HG03460 (cell line): ENCODE measurements around the gene UTF1.
"Not testable (repeated sequence)": the region's sequence is repeated elsewhere in the genome, so short reads cannot be mapped to it uniquely, and the experiment has no call there.

Source experiments
- ATAC-seq: cut with Tn5 transposase; IDR thresholded peaks from one replicate; pipeline ENCODE4 v1.9.1; 2021; ENCODE audit not compliant: unreplicated experiment

The UTF1 gene

GRCh38 chr10:133208466-133208865, 21.6 kb upstream of the UTF1 start:
- no peak for ATAC-seq

GRCh38 chr10:133209117-133209516, 20.9 kb upstream of the UTF1 start:
- ATAC-seq: no peak

GRCh38 chr10:133209641-133210040, 20.4 kb upstream of the UTF1 start:
- ATAC-seq: no peak

GRCh38 chr10:133210398-133211140, 19.4 kb upstream of the UTF1 start:
- ATAC-seq: no peak

GRCh38 chr10:133211141-133211830, 18.7 kb upstream of the UTF1 start:
- no peak for ATAC-seq

- no peak for ATAC-seq
Observed at GRCh38 chr10:133211959-133212852, 17.8 kb upstream of the UTF1 start.

GRCh38 chr10:133212853-133213494, 17.0 kb upstream of the UTF1 start:
- no peak for ATAC-seq

GRCh38 chr10:133213641-133214467, 16.2 kb upstream of the UTF1 start:
- ATAC-seq: no peak

GRCh38 chr10:133214468-133215410, 15.3 kb upstream of the UTF1 start:
- ATAC-seq: no peak

GRCh38 chr10:133215586-133215985, 14.4 kb upstream of the UTF1 start:
- ATAC-seq: no peak

GRCh38 chr10:133216776-133217175, 13.2 kb upstream of the UTF1 start:
- no peak for ATAC-seq

- no peak for ATAC-seq
Observed at GRCh38 chr10:133217800-133218589, 12.0 kb upstream of the UTF1 start.

GRCh38 chr10:133218891-133219290, 11.1 kb upstream of the UTF1 start:
- no peak for ATAC-seq

- ATAC-seq: no peak
Observed at GRCh38 chr10:133219782-133220181, 10.2 kb upstream of the UTF1 start.

GRCh38 chr10:133221331-133221730, 8.7 kb upstream of the UTF1 start:
- ATAC-seq: no peak

GRCh38 chr10:133221756-133222155, 8.3 kb upstream of the UTF1 start:
- not testable (repeated sequence) for ATAC-seq

GRCh38 chr10:133224076-133224475, 5.9 kb upstream of the UTF1 start:
- ATAC-seq: no peak

GRCh38 chr10:133224756-133225372, 5.2 kb upstream of the UTF1 start:
- ATAC-seq: no peak
